WTC11 (cell line): Measurements from ENCODE around the gene SCYGR4. TPM values are rescaled to one million over a fixed set of nuclear protein-coding genes. Genes with fewer than 3 reads are reported as not detected.

Source experiments
- ATAC-seq: fragments of 200-7000 bp; cut with Tn5 transposase; 2 replicates; pipeline ENCODE4 v1.10.0; 2021; ENCODE audit warnings: mild to moderate bottlenecking, moderate library complexity
- CTCF ChIA-PET: fragments of 300-600 bp; sonication (Branson Sonifier 250); formaldehyde crosslinking; loops from one replicate; lab custom pipeline; 2021; ENCODE audit warnings: antibody characterized with exemption; lab: Charles Lee
- POLR2A ChIA-PET: fragments of 350-600 bp; sonication (Branson Sonifier 250); formaldehyde crosslinking; loops from one replicate; lab custom pipeline; 2021; ENCODE audit warnings: antibody characterized with exemption; lab: Charles Lee
- DNase-seq: peaks from one replicate; pipeline ENCODE4 v3.0.0; 2021; ENCODE audit warnings: low spot score
- H3K27ac Mint-ChIP-seq: 2 replicates; pipeline ENCODE4 v1.8.0; 2021; ENCODE audit warnings: mixed read lengths
- H3K27me3 Mint-ChIP-seq: 2 replicates; pipeline ENCODE4 v1.8.0; 2021; ENCODE audit warnings: low read depth, mild to moderate bottlenecking, moderate library complexity, mixed read lengths
- H3K36me3 Mint-ChIP-seq: 2 replicates; pipeline ENCODE4 v1.8.0; 2021; ENCODE audit warnings: mixed read lengths
- H3K4me1 Mint-ChIP-seq: 2 replicates; pipeline ENCODE4 v1.8.0; 2022; ENCODE audit warnings: mixed read lengths
- H3K4me3 Mint-ChIP-seq: 2 replicates; pipeline ENCODE4 v1.8.0; 2021; ENCODE audit warnings: mild to moderate bottlenecking, moderate library complexity, mixed read lengths
- H3K9me3 Mint-ChIP-seq: 2 replicates; pipeline ENCODE4 v1.8.0; 2021; ENCODE audit warnings: mixed read lengths
- ATF2 ChIP-seq: sonication (generic); formaldehyde crosslinking; IDR thresholded peaks from 2 replicates; pipeline ENCODE4 v1.8.1; 2022; ENCODE audit warnings: low read depth, missing genetic modification reagents, borderline replicate concordance
- ATF3 ChIP-seq: sonication (generic); formaldehyde crosslinking; conservative IDR thresholded peaks from 2 replicates; pipeline ENCODE4 v1.8.1; 2022; ENCODE audit warnings: mild to moderate bottlenecking, missing genetic modification reagents
- ATF6 ChIP-seq: sonication (generic); formaldehyde crosslinking; IDR thresholded peaks from 2 replicates; pipeline ENCODE4 v1.8.1; 2023; ENCODE audit warnings: mild to moderate bottlenecking, missing genetic modification reagents
- E2F4 ChIP-seq: sonication (generic); formaldehyde crosslinking; IDR thresholded peaks from 2 replicates; pipeline ENCODE4 v1.8.1; 2022; ENCODE audit warnings: low read depth, mild to moderate bottlenecking, moderate library complexity, missing genetic modification reagents, borderline replicate concordance
- E2F5 ChIP-seq: sonication (generic); formaldehyde crosslinking; IDR thresholded peaks from 2 replicates; pipeline ENCODE4 v1.8.1; 2022; ENCODE audit warnings: mild to moderate bottlenecking, moderate library complexity, missing genetic modification reagents
- FOXP1 ChIP-seq: sonication (generic); formaldehyde crosslinking; IDR thresholded peaks from 2 replicates; pipeline ENCODE4 v1.8.0; 2022; ENCODE audit warnings: missing genetic modification reagents, mild to moderate bottlenecking, moderate library complexity, borderline replicate concordance
- FOXP4 ChIP-seq: sonication (generic); formaldehyde crosslinking; IDR thresholded peaks from 2 replicates; pipeline ENCODE4 v1.8.0; 2022; ENCODE audit warnings: mild to moderate bottlenecking, missing genetic modification reagents
- KAT7 ChIP-seq: sonication (generic); formaldehyde crosslinking; IDR thresholded peaks from 2 replicates; pipeline ENCODE4 v1.8.1; 2023; ENCODE audit warnings: missing genetic modification reagents, mild to moderate bottlenecking, borderline replicate concordance
- MAX ChIP-seq: sonication (generic); formaldehyde crosslinking; IDR thresholded peaks from 2 replicates; pipeline ENCODE4 v1.8.0; 2022; ENCODE audit warnings: mild to moderate bottlenecking, missing genetic modification reagents
- NR1H2 ChIP-seq: sonication (generic); formaldehyde crosslinking; IDR thresholded peaks from 2 replicates; pipeline ENCODE4 v1.9.0; 2021; ENCODE audit warnings: mild to moderate bottlenecking, moderate library complexity, missing genetic modification reagents
- PRDM15 ChIP-seq: sonication (generic); formaldehyde crosslinking; IDR thresholded peaks from 2 replicates; pipeline ENCODE4 v1.8.0; 2022; ENCODE audit warnings: missing genetic modification reagents
- USF2 ChIP-seq: sonication (generic); formaldehyde crosslinking; IDR thresholded peaks from 2 replicates; pipeline ENCODE4 v1.8.1; 2023; ENCODE audit warnings: mild to moderate bottlenecking, missing genetic modification reagents, moderate library complexity
- ZBTB21 ChIP-seq: sonication (generic); formaldehyde crosslinking; IDR thresholded peaks from 2 replicates; pipeline ENCODE4 v1.8.1; 2023; ENCODE audit warnings: mild to moderate bottlenecking, missing genetic modification reagents, borderline replicate concordance
- ZMAT4 ChIP-seq: fragments of 250-450 bp; sonication (Bioruptor Pico); IDR thresholded peaks from 2 replicates; pipeline ENCODE4 v1.9.0; 2021; ENCODE audit warnings: mild to moderate bottlenecking
- ZNF138 ChIP-seq: sonication (generic); formaldehyde crosslinking; conservative IDR thresholded peaks from 2 replicates; pipeline ENCODE4 v1.8.1; 2022; ENCODE audit warnings: mild to moderate bottlenecking, moderate library complexity, missing genetic modification reagents
- ZNF281 ChIP-seq: sonication (generic); formaldehyde crosslinking; IDR thresholded peaks from 2 replicates; pipeline ENCODE4 v1.8.0; 2023; ENCODE audit warnings: mild to moderate bottlenecking, missing genetic modification reagents
- ZNF416 ChIP-seq: fragments of 250-450 bp; sonication (Bioruptor Pico); IDR thresholded peaks from 2 replicates; pipeline ENCODE4 v1.9.0; 2021; ENCODE audit warnings: mild to moderate bottlenecking, inconsistent platforms
- total RNA-seq: library from RNA; stranded (reverse); gene quantifications from 3 replicates; pipeline ENCODE4 v1.2.3, GENCODE V29; 2021

SCYGR4 gene
- total RNA-seq, 1 experiment from 2014 or later: not detected

- no peak for TF ChIP-seq E2F4 (CRISPR knock-in tag)
These were observed 36.1 kb downstream of the SCYGR4 start (continued) for GRCh38 chr2:227653419-227653818.

GRCh38 chr2:227654426-227654825 lies 37.1 kb downstream of the SCYGR4 start:
- Mint-ChIP-seq H3K9me3 (no peaks in the 10 kb centered on the region), H3K4me1 (no peaks in the 10 kb centered on the region), H3K4me3 (no peak overlapping the region), H3K27me3 (no peaks in the 10 kb centered on the region), H3K27ac (no peak overlapping the region), H3K36me3 (no peaks in the 10 kb centered on the region)
- POLR2A ChIA-PET: no interaction called here
- ATAC-seq (no peak), DNase-seq (no peak)
- no peak for TF ChIP-seq ZMAT4 (CRISPR knock-in tag)
- no peak for TF ChIP-seq ZNF281 (CRISPR knock-in tag)
- no peak for TF ChIP-seq E2F4 (CRISPR knock-in tag)
- no peak for TF ChIP-seq FOXP1 (CRISPR knock-in tag)
- no peak for TF ChIP-seq USF2
- TF ChIP-seq ATF3: no peak
- TF ChIP-seq ZBTB21 (CRISPR knock-in tag): no peak
- no peak for TF ChIP-seq NR1H2 (CRISPR knock-in tag)
- no peak for TF ChIP-seq MAX (CRISPR knock-in tag)
- TF ChIP-seq ZNF416 (CRISPR knock-in tag): no peak
- no peak for TF ChIP-seq E2F5 (CRISPR knock-in tag)
- no peak for TF ChIP-seq KAT7 (CRISPR knock-in tag)
- TF ChIP-seq ATF2 (CRISPR knock-in tag): no peak
- no peak for TF ChIP-seq PRDM15 (CRISPR knock-in tag)
- TF ChIP-seq FOXP4 (CRISPR knock-in tag): no peak
- TF ChIP-seq ZNF138 (CRISPR knock-in tag): no peak
- no peak for TF ChIP-seq ATF6 (CRISPR knock-in tag)
- CTCF ChIA-PET: no interaction called here
